Gastrocnemius medialis (tissue), 4 donors: ENCODE data around the gene FMC1.

Experiments used
- CTCF ChIP-seq, 5 experiments: fragments of 450-650 bp in 3 of 5; fragments of 200-600 bp in 2 of 5; sonication (generic) in 2 of 5; IDR thresholded peaks in 4 of 5; conservative IDR thresholded peaks in 1 of 5; 1 replicate in 4 of 5; 2 replicates in 1 of 5; pipeline ENCODE4 v1.5.1; 2016 to 2019; ENCODE audit warnings: antibody characterized with exemption in 5 of 5, mild to moderate bottlenecking in 3 of 5, moderate library complexity in 3 of 5
- POLR2A ChIP-seq, 2 donors: fragments of 450-650 bp; IDR thresholded peaks; one replicate each; pipeline ENCODE4 v1.6.1; 2017; ENCODE audit warnings: antibody characterized with exemption in 2 of 2, mild to moderate bottlenecking in 2 of 2, moderate library complexity in 2 of 2

GRCh38 chr7:139360210-139360947 is 19.2 kb downstream of the FMC1 start:
- peak; percentile 49 to 75 for TF ChIP-seq POLR2A (IDR thresholded peaks at IDR 0.05)
- no peak for TF ChIP-seq CTCF (IDR thresholded peaks at IDR 0.05 in 4 of 5, conservative IDR thresholded peaks at IDR 0.05 in 1 of 5)
